ENCODE measurements around the gene NTSR1.

Gene NTSR1

DNA sequence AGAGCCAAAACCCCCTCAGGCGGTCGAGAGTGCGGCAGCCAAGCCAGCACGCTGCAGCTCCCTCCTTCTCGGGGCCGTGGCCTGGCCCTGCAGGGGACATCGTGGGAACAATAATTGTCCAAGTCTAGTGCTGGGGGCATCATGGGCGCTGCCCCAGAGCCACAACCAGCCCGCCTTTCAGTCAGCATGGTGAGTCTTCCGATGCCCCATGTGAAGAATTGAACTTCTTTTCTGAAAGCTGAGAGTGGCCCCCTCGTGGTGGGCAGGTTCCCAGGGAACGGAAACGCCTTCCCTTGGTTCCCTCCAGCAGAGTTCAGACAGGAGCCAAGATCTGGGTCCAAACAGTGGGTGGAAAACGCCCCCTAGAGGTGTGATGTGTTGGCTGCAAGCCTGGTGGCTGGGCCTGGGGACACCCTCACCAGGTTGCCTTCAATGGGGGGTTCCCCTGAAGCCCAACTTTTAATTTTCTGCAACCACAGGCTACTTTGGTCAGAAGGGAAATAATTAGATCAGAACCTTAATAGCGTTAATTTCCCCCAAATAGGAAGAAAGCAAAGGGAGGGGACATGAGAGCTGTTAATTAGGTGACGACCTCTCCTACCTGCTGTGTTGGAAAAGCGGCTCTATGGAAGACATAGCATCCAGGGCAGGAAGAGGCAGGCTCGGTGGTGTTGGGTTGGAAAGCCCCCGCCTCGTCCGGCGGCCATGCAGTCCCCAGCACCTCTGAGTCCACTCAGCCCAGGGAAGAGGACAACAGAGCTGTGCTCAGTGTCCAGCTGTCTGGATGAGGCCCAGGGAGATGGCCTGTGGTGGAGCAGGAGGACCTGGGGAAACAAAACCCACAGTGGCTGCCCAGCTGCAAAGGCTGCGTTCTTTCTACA is 82.9 kb downstream of the NTSR1 start:
- DNase-seq, result peak; percentile 69

DNA sequence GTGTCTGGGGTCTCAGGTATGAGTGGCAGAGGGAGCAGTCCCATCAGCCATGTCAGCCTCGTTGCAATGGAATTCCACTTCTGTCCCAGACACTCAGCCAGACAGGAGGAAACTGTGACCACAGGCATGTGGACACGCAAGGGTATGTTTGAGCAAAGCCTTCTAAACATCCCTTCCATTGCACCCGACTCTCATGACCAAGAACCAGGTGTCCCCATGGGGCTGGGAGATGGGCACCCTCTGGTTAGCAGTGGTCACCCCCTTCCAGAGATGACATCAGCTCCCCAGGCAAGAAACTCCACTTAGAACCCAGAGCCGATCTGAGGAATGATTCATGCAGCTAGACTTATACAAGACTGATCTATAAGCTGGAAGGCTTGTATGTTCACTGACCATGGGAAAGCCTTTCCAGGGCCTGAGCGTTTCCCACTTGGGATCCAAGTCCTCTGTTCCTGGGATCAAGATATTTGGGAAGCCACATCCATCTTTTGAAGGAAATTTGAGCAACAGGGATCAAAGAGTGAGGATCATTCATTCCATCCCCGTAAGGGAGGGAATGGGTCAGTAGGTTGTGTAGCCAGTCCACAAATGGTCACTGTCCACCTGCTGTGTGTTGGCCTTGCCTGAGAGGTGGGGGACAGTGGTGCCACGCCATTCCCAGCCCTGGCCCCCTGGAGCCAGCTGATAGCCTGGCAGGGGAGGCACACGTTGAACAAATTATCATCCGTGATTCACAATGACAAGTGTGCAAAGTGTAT is 83.7 kb downstream of the NTSR1 start:
- no peak for DNase-seq

DNA sequence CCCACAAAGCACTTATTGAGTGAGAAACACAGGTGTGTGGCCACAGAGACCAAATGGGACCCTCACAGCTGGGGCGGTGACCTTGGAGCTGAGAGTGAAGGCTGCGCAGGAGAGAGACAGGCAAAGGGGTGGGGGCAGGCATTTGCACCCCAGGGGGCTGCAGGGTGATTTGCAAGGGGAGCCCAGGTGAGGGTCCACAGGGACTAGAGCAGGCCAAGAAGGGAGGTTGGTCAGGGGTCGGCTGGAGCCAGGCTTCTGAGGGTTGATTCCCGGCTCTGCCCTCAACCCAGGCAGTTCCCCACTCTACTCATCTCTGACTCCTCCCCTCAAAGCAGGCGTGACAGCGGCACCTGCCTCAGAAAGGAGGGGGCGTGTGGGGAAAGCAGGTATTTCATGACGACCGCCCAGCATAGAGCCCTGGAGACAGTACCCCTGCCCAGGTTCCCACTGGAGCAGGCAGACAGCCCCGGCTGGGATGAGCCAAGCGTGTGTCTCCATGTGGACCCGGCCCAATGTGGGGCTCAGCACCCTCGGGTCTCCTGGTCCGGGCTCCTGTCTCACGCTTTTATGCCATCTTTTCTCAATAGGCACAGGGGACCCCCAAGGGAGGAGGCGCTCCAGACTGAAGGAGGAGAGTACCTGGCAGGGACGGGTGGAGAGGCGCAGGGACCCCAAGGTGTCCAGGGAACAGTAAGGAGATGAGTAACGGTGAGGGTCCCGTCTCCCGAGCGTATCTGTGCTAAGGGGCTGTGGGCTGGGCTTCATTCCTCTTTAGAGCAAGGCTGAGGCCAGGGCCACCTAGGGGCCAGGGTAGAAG is 84.5 kb downstream of the NTSR1 start:
- no peak for DNase-seq

DNA sequence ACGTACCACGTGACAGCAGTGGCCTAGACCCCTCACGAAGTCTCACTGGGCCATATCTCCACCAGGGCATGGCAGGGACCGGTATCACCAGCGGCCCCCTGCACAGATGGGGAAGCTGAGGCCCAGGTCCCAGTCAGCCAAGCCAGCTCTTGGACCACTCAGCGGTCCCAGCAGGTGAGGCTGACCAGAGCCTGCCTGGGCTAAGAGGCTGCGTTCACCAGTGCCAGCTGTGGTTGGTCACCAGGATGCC is 85.0 kb downstream of the NTSR1 start:
- DNase-seq, result no peak

DNA sequence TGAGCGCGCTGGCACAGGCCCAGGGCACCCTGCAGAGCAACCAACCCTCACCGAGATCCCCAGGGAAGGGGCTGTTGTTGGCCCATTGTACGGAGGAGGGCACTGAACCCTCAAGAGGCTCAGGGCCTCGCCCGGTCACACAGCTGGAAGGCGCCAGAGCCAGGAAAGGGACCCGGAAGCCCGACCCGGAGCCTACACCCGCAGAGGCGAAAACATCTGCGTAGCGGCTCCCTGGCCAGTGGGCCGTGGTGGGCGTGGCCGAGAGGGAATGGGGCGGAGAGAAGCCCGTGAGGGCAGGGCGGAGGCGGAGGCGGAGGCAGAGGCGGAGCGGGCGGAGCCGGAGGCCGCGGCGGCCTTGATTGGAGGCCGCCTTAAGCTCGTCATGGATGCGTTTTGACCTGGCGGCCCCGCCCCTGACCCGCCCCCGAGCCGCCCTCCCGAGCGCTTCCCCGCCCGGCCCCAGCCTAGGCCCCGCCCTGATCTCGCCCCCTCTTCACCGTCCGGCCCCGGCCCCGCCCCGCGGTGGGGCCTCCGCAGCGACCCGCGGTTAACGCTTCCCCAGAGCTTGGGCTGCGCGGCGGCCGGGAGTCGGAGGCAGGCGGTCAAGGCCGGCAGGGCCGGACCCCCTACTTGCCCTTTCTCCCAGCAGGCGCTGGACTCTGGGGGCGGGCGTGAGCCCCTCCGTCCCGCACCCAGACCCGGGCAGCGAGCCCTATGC is 85.5 kb downstream of the NTSR1 start:
- peak; percentile 90 for DNase-seq

DNA sequence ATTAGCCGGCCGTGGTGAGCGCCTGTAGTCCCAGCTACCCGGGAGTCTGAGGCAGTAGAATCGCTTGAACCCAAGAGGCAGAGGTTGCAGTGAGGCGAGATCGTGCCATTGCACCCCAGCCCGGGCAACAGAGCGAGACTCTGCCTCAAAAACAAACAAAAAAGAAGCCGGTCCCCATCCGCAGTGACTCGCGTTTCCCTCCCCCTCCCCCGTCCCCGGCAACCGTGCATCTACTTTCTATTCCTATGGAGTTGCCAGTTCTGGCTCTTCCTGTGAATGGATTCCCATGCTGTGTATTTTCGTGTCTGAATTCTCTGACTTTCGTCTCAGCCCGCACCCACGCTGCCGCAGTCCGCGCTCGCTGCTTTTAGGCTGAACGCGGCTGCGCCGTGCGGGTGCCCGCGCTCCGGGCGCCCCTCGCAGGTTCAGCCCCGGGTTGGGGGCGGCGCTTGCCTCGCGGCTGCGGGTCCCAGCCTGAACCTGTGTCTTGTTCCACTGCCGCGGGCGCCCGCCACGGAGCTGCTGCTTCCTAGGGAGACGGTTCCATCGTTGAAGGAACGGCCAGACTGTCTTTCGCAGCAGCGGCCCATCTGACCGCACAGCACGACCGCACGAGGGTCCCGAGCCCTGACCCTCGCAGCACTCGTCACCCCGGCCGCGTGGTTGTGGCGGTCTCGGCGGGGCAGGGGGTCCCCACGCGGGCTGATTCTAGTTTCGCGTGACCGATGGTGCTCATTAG is 86.6 kb downstream of the NTSR1 start:
- peak; percentile 82 for DNase-seq

DNA sequence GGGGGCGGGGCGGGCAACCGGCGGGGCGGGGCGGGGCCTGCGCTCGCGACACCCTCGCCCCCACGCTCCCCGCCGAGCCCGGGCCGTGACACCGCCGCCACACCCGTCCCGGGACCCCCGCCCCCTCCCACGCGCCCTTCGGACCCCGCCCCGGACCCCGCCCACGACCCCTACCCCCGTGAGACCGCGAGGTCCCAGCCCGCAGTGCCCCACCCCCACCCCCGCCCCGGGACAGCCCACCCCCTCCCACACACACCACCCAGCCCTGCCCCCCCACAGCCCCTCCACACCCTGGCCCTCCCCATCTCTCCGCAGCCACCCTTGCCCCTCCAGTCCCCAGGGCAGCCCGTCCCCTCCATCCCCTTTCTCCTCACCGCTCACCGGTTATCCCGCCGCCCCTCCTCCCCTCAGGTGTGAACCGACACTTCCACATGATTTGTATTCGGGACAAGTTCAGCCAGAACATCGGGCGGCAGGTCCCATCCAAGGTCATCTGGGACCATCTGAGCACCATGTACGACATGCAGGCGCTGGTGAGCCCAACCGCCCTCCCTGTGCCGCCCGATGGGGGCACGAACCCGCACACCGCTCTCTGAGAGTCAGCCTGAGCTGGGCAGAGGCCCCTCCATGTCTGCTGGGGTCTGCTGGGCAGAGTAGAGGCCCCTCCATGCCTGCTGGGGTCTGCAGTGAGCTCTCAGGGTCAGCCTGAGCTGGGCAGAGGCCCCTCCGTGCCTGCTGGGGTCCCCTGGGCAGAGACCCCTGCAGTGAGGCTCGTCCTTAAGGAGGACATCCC is 88.3 kb downstream of the NTSR1 start:
- no peak for DNase-seq

DNA sequence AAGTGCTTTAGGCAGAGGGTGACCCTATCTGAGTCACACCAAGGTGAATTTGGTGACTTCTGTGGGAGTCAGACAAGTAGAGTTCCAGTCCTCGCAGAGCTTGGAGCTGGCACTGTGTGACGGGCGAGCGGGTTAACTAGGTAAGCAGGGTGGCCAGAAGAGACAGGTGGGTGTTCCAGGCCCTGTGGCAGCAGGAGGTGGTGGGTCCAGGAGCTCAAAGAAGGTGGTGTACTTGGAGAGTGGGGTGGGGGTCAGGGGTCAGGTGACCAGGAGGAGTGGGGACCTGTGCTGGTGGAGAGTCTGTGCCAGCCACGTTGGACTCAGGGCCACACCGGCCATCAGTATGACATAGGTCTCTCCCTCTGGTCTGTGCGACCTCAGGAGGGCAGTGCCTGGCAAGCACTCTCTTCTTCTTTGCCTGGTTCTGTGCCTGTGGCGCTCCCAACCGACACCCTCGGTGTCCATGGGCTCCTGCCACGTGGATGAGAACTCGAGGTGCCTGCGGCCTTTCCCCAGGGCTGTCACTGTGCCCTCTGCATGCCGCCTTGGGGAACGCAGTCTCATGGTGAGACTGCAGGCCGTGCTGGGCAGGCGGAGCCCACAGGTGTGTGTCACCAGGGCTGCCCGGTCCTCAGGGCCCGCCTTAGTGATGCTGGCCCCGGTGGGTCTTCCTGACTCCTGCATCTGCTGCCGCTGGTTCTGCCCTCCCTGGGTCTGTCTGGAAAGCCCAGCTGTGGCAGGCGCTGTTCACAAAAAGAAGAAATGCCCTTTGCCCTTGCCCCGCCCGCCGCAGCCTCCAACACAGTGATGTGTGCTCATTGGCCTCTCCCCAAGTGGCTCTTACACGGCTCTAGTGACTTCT is 89.3 kb downstream of the NTSR1 start:
- no peak for DNase-seq

DNA sequence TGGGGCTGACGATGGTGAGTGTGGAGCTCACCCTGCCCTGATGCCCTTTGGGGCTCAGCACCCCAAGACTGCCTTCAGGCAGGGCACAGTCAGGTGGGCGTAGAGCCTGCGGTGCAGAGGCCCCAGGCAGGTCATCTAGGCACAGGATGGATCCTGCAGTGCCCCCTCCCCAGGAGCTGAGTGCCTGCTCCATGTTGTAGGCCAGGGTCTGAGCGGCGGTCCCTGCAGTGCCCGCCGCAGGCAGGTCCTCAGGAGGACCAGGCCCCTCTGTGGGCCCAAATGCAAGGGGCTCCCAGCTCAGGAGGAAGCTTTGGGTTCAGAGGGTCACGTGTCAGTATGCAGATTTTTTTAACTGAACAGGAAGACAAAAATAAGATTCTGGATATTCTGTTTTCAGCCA is 90.4 kb downstream of the NTSR1 start:
- no peak for DNase-seq

DNA sequence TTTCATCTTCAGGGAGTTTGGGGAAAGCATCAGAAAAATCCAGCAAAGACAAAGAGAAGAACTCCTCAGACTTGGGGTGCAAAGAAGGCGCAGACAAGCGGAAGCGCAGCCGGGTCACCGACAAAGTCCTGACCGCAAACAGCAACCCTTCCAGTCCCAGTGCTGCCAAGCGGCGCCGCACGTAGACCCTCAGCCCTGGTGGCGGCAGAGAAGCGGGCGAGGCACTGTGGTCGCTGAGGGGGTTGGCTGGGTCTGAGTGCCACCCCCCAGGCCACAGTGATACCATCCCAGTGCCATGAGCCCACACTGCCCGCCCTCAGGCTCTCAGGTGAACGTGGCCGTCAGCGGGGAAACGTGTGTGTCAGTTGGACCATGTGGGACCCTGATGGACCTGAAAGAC is 90.8 kb downstream of the NTSR1 start:
- DNase-seq, result no peak

DNA sequence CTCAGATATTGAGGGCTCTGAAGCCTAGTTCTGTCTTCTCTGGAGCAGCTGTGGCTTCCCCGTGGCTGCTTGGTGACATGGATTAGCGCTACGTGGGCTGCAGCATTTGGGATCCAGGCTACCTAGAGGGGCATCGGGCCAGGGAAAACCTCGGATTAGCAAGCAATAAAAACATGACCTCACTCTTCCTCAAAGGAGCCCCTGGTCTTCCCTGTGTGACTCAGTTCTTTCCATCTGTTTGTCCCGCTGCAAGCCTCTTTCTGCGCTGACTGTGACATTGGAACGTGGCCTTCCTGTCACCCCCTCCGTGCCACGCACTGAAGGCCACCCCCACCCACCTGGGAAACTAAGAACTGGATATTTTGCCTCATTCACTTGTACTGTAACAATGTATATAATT is 91.2 kb downstream of the NTSR1 start:
- DNase-seq, result no peak

DNA sequence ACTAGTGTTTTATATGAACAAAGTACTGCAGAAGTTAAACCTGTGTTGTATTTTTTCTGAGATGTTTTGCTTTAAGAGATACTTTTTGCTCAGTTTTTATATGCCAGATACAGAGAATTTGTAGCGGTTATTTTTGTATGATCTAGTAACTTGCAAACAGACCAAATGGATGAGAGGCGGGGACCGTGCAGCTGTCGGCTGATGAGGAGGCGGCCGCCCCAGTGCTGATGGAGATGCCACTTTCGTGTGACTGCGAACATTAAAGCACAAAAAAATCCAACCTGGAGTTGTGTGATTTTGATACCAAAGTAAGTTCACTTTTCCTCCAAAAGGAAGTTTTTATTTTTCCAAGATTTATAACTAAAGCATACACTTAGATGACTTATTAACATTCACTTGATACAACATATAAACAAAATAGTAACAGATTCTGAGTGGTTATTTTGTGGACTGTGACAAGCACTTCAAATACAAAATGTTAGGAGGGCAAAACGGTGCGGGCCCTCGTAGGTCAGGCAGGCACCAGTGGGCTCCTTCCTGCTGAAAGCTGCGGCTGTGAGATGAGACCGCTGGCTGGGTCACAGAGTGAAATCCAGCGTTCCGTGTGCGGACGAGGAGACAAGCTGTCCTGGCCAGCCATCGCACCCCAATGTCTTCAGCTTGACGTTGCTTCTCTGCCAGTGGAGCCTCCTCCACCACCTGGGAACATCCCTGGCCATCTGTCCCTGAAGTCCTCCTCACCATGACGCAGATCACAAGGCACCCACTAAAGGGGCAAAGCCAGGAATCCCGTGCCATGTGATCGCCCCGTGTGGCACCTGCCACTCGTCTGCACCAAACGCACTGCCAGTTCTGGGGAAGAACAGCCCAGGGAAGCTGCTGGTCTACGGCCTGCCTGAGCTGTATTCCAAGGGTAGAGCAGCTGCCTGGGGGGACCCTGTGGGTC is 92.0 kb downstream of the NTSR1 start:
- no peak for DNase-seq

DNA sequence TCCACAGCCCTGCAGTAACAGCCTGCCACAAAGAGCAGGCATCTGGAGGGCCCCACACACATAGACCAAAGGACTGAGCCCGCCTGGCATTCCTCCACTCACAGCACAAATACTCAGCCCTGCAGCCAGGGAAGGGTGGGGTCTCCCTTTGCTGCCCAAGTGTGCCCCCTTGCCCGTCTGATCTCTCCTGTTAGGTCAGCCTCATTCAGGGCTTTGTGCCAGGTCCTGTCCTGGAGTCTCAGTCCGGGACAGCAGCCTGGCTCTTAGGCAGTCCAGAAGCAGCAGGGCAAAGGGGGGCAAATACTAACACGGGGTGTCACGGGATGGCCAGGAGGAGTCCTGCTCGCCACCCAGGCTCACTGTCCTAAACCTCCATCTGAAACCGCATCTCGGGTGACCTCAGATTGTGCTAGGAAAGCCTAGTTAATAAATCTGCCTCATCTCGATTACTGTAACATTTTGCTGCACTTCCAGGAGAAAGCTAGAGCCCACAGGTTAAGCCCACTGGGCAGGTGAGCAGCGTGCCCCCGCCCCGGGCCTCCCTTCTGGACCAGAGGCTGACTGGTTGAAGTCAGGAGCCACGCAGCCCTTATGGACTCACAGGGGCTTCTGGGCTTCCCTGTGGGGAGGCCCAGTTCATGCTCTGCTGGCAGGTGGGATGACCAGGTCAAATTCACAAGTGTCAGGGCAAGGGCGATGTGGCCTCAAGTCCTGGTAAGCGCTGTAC is 92.8 kb downstream of the NTSR1 start:
- DNase-seq, result no peak

DNA sequence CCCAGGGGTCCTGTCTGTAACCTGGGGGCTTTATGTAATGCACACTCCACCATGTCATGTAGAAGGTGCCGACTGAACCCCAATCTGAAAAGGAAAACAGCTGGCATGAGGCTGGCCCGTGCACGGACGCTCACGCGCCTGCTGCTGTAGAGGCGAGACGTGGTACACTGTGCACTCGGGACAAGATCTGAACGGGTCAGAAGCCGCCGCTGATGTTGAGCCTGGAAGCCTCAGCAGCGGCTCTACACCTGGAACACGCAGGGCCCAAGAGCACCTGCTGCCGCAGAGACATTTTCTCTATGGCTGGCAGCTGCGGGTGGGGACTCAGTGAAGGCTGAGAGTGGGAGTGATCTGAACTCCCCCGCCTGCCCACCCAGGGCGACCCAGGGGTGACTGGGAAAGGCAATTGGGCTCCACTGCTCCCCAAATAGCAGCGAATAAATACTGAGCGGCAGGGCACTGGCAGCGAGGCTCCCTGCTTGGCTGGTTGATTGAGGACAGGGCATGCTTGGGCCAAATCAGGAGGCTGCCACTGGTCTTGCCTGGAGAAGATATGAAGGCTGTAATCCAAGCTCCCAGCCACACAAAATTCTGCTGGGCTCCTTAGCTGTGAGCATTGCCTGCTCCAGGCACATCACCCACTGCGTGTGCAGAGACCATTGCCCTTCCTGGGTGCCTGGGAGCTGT is 93.5 kb downstream of the NTSR1 start:
- DNase-seq, result no peak

DNA sequence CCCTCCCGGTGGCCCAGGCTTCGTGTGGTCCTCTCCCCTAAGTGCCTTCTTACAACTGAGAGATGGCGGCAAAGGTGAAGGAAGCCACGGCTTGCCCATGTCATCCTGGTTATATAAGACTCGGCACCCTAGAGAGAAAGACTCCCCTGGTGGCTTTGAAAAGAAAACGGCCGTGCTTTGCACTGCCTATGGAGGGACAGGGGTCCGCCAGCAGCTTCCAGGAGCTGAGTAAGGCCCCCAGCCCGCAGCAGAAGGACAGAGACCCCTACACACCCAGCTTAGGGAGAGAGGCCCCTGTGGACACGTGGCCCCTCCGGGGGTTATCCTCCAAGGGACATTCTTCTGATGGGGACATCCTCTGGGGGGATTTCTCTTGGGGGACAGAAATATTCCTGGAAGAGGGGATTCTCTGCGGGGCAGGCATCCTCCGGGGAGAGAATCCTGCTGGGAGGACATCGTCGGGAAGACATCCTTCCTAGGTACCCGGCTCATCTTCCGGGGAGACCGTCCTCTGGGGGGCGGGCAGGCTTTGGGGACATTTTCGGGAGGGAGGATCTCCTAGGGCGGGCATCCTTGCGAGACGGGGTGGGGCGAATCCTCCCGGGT is 95.5 kb downstream of the NTSR1 start:
- DNase-seq, result no peak

DNA sequence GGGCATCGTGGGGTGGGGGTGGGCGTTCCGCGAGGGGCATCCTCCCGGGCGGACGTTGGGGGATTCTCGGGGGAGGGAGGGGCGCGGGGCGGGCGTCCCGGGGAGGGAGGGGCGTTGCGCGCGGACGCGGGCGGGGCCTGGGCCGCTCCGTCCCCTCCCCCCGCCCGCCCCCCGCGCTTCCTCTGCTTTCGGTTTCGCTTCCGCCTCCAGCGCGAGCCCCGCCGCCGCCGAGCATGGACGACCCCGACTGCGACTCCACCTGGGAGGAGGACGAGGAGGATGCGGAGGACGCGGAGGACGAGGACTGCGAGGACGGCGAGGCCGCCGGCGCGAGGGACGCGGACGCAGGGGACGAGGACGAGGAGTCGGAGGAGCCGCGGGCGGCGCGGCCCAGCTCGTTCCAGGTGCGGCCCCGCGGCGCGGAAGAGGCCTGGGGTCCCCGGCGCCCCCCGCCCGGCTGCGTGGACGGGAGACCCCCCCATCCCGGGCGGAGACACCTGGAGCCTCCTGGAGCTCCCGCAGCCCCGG is 96.1 kb downstream of the NTSR1 start, which contains the start of gene OGFR:
Gene OGFR, plus strand, starts transcription at position 209 of the 528 bp plus-strand sequence. Its CDS starts 25 bp downstream, at position 234.
- peak; percentile 72 for DNase-seq

DNA sequence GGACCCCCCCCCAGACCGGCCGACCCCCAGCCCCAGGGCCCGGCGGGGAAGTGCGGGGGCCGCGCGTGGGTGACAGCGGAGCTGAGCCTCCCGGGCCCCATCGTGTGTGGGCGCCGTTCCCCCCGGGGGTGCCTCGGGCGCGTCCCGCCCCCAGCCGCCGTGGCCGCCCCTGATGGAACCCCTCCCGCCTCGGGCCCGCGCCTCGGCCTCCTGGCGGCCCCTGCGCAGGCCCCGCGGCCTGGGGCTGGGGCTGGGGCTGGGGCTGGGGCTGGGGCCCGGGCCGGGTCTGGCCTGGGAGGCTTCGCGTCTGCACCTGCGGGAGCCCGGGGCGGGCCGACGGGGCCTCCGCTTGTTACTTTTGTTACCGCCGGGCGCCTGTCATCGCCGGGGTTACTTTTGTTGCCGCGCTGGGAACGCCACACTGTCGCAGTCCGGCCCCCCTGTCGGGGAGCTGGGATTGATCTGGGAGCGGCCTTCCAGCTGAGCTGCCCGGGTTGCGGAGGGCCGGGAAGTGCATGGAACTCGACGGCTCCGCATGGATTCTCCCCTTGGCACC is 96.6 kb downstream of the NTSR1 start:
- peak; percentile 56 for DNase-seq
